ENCODE results near the gene MORN4. TPM values are rescaled to one million over a fixed set of nuclear protein-coding genes. Genes with fewer than 3 reads are reported as not detected.

The MORN4 gene
- total and polyA plus RNA-seq, 8 donors = 4.1 to 21.1 (median 15.0) TPM

Other genes starting within 250 kb of the MORN4 start
- gene RRP12, start 232.2 kb downstream of the MORN4 start, total RNA-seq = 10 to 100 TPM; 21.2 to 40.4 TPM
- gene RRP12, start 232.2 kb downstream of the MORN4 start, polyA plus RNA-seq (ENCODE audit: insufficient read length in 6 of 6) = 10 to 100 TPM; 22.6 to 36.2 (median 24.8) TPM
- gene PGAM1, start 207.3 kb downstream of the MORN4 start, total RNA-seq = 100 to 1,000 TPM; 209 to 236 TPM
- 100 to 1,000 TPM; 155 to 173 (median 163) TPM for gene PGAM1, start 207.3 kb downstream of the MORN4 start, polyA plus RNA-seq (ENCODE audit: insufficient read length in 6 of 6)
- 10 to 100 TPM; 27.2 to 30.4 TPM for gene EXOSC1, start 187.5 kb downstream of the MORN4 start, total RNA-seq
- gene EXOSC1, start 187.5 kb downstream of the MORN4 start, polyA plus RNA-seq (ENCODE audit: insufficient read length in 6 of 6) = 10 to 100 TPM; 34.9 to 43.1 (median 40.1) TPM
- gene ZDHHC16, start 187.3 kb downstream of the MORN4 start, total RNA-seq = 10 to 100 TPM; 61.5 to 65.2 TPM
- 10 to 100 TPM; 44.8 to 48.7 (median 46.6) TPM for gene ZDHHC16, start 187.3 kb downstream of the MORN4 start, polyA plus RNA-seq (ENCODE audit: insufficient read length in 6 of 6)
- 10 to 100 TPM; 60.1 to 60.7 TPM for gene MMS19, start 135.1 kb downstream of the MORN4 start, total RNA-seq
- 100 to 1,000 TPM in 3 of 6 donors, 10 to 100 TPM in 3; 94.4 to 113 (median 101) TPM for gene MMS19, start 135.1 kb downstream of the MORN4 start, polyA plus RNA-seq (ENCODE audit: insufficient read length in 6 of 6)
- gene UBTD1, start 134.6 kb downstream of the MORN4 start, total RNA-seq = 10 to 100 TPM; 30.4 to 41.0 TPM
- gene UBTD1, start 134.6 kb downstream of the MORN4 start, polyA plus RNA-seq (ENCODE audit: insufficient read length in 6 of 6) = 10 to 100 TPM; 16.6 to 25.2 (median 19.2) TPM
- 1 to 10 TPM; 1.3 to 1.9 TPM for gene ANKRD2, start 60.7 kb downstream of the MORN4 start, total RNA-seq
- gene ANKRD2, start 60.7 kb downstream of the MORN4 start, polyA plus RNA-seq (ENCODE audit: insufficient read length in 6 of 6) = under 1 TPM; 0.18 to 0.43 (median 0.25) TPM
- 1 to 10 TPM; 1.1 to 1.2 TPM for gene HOGA1, start 49.1 kb downstream of the MORN4 start, total RNA-seq
- gene HOGA1, start 49.1 kb downstream of the MORN4 start, polyA plus RNA-seq (ENCODE audit: insufficient read length in 6 of 6) = 1 to 10 TPM in 4 of 6 donors, under 1 TPM in 2; 0.85 to 2.2 (median 1.5) TPM
- not detected for gene C10orf62, start 43.8 kb downstream of the MORN4 start, total RNA-seq
- under 1 TPM in 2 of 6 donors, not detected in 4; 0.14 to 0.15 TPM for gene C10orf62, start 43.8 kb downstream of the MORN4 start, polyA plus RNA-seq (ENCODE audit: insufficient read length in 6 of 6)
- gene PI4K2A, start 7.2 kb upstream of the MORN4 start, total RNA-seq = 10 to 100 TPM; 25.8 to 27.1 TPM
- gene PI4K2A, start 7.2 kb upstream of the MORN4 start, polyA plus RNA-seq (ENCODE audit: insufficient read length in 6 of 6) = 10 to 100 TPM; 12.7 to 17.1 (median 14.2) TPM
- gene AVPI1, start 53.7 kb upstream of the MORN4 start, total RNA-seq = 10 to 100 TPM; 15.2 to 19.7 TPM
- gene AVPI1, start 53.7 kb upstream of the MORN4 start, polyA plus RNA-seq (ENCODE audit: insufficient read length in 6 of 6) = 1 to 10 TPM; 4.3 to 5.5 (median 5.1) TPM
- 10 to 100 TPM; 48.1 to 58.4 TPM for gene MARVELD1, start 80.2 kb upstream of the MORN4 start, total RNA-seq
- gene MARVELD1, start 80.2 kb upstream of the MORN4 start, polyA plus RNA-seq (ENCODE audit: insufficient read length in 6 of 6) = 10 to 100 TPM; 51.2 to 66.9 (median 61.0) TPM
- gene ZFYVE27, start 103.6 kb upstream of the MORN4 start, total RNA-seq = 10 to 100 TPM; 20.6 to 23.2 TPM
- 10 to 100 TPM; 26.8 to 35.5 (median 28.2) TPM for gene ZFYVE27, start 103.6 kb upstream of the MORN4 start, polyA plus RNA-seq (ENCODE audit: insufficient read length in 6 of 6)
- 1 to 10 TPM in 1 of 2 donors, under 1 TPM in 1; 0.24 to 1.9 TPM for gene SFRP5, start 138.5 kb upstream of the MORN4 start, total RNA-seq
- 1 to 10 TPM; 1.3 to 9.1 (median 3.5) TPM for gene SFRP5, start 138.5 kb upstream of the MORN4 start, polyA plus RNA-seq (ENCODE audit: insufficient read length in 6 of 6)
- gene GOLGA7B, start 216.3 kb upstream of the MORN4 start, total RNA-seq = 1 to 10 TPM in 1 of 2 donors, under 1 TPM in 1; 0.68 to 1.9 TPM
- under 1 TPM; 0.17 to 0.61 (median 0.36) TPM for gene GOLGA7B, start 216.3 kb upstream of the MORN4 start, polyA plus RNA-seq (ENCODE audit: insufficient read length in 6 of 6)

Measured in left lung (tissue), 8 donors.